ENCODE results near the gene PI16.

PI16 gene

DNA sequence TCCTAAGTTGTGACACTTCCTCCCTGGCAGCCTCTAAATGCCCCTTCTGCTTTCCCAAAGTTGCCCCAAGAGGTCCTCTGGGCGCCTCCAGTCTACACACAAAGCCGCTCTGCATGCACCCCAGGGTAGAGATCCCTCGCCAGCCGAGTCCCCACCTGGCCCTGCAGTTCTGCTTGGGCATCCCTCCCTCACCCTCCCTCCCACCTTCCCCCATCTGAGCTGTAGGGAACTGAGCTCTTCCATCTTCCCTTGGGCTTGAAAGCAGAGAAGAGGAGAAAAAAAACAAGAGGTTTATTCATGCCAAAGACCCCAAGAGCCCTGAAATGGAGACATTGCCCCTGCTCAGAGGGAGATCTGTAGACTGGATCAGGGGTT is 45.2 kb downstream of the PI16 start:
- no peak for DNase-seq (ENCODE audit: low read depth, low spot score)

DNA sequence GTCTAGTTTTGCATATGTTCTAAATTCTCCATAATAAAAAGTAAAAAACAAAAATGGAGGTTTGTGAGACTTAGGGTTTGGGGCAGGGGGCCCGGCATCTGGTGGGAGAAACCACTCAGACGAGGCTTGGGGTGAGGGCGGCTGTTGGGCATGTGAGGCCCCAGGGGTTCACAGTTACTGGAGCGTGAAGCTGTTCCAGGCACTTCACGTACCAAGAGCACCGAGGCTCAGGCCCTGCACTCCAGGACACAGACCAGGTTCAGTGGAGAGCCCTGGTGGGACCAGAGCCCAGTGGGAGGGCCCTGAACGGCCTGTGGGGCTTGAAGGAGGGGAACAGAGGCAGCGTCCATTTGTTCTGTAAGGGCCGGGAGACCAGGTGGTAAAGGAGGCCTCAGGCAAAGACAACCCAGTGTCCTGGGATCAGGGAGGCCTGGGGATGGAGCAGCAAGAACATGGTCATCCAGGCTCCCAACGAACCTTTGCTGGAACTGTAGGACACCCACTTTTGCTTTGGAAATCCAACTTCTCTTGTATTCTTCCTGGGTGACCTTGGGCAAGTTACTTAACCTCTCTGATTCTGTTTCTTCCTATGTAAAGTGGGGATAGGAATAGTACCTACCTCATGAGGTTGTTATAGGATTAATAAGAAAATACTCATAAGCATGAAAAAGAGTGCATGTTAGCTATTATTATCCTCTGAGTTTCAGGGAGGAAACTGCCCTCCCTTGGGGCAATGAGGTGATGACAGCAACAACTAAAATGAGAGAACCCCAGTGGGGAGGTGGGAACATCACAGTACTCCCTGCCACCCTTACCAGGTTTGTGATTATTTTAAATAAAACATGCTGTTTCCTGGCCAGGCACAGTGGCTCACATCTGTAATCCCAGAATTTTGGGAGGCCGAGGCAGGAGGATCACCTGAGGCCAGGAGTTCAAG is 49.8 kb downstream of the PI16 start:
- DNase-seq (ENCODE audit: low read depth, low spot score), result no peak

DNA sequence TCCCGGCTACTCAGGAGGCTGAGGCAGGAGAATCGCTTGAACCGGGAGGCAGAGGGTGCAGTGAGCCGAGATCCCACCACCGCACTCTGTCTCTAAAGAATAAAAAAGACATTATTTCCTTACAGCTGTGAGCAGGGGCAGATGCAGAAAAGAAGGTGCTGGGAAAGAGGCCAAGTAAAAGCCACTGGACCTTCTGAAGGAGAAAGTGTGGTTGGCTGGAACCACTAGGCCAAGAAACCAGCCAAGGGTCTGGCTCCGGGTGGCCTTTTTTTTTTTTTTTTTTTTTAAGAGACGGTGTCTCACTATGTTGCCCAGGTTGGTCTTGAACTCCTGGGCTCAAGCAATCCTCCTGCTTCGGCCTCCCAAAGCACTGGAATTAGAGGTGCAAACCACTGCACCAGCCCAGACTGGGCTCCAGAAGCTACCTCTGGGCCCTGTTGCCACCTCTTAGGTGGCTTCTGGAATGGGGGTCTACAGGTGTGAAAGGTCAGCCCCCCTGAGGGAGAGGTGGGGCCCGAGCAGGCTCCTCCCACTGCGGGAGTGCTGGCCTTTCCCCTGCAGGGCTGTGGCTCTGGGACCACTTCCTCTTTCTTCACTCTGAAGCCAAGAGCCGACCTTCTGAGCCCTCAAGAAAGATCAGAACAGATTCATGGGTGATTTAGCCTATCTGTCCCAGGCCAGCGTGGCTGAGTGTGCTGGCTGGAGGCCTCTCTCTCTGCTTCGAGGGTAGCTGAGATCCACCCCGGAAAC is 50.7 kb downstream of the PI16 start, which contains the start of gene FGD2:
Gene FGD2 (plus strand): TSS at position 595 of the 750 bp plus-strand sequence. CDS start 163 bp downstream, outside the sequence.
- DNase-seq (ENCODE audit: low read depth, low spot score), result no peak

DNA sequence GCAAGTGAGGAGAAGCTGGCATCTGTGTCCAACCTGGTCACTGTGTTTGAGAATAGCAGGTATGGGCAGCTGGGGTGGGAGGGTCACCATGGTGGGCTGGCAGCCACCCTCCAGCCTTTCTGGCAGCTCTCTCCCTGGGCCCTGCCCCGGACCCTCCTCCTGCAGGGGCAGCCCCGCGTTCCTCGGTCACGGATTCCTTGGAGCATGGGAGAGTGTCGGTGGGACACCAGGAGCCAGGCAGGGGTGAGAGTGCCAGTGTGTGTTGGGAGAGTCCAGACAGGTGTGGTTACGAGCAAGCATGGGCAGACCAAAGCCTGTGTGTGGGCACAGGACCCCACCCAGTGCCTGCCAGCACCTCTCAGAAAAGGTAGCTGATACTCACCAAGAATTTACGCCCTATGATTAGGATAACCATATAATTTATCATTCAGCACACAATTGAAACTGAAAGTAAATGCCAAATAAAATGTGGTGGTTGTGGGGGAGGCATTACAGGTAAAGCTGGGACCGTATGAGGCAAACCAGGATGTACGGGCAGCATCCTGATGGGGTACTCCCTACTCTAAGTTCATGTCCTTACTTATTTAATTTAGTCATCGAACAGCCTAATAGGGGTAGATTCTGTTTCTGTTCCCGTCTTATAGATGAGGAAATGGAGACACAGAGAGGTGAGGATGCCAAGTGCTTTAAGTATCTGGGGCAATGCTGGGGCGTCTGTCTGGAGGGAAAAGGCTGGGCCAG is 51.5 kb downstream of the PI16 start:
- DNase-seq (ENCODE audit: low read depth, low spot score), result no peak

DNA sequence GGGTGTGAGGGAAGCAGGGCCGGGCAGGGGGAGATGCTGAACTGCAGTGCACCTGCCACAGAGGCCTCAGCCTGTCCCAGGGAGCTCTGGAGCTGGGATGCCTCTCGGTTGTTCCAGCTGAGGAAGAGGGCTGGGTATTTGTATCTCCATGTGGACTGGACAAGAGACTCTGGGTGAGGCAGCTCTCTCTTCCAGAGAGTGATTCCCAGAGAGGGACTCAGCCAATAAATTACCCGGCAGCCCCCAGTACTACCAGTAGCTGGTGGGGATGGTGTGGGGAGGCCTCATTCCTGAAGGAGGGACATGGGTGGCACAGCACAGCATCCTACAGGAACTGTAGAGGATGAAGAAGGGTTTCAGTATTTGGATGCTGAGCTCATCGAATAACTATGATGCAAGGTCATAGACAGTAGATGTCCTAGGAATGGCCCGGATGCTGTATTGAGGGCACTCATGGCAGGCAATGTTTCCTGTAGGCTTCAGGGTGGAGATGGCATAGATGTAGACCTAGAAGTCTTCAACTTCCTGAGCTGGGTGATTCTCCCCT is 52.3 kb downstream of the PI16 start:
- DNase-seq (ENCODE audit: low read depth, low spot score), result no peak

DNA sequence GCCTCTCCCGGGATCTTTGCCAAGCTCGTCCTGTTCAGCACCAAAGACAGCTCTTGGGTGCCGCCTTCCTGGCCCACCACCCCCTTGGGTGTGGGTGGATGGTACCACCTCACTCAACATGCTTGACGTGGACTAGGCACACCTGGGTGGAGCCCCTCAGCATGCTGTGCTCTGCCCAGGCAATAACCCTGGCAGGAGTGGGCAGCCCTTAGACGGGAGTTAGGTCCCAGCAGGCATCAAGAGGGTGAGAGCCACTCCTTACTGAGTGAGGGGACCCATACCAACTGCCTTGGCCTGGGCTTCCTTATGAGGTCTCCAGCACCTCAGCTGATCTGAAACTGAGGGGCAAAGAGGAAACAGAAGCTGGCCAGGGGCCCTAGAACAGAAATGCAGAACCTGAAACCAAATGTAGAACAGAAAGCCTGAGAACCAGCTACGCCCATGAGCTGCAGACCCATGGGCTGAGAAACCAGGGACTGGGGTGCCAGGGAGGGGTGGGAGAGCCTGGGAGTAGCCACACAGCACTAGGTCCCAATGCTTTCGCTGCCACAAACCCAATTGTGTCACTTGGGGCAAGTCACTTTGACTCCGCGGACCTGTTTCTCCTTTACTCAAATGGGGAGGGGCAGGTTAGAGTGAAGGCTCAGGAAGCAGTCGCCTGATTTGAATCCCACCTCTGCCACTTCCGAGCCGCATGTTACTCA is 53.0 kb downstream of the PI16 start:
- DNase-seq (ENCODE audit: low read depth, low spot score), result no peak

DNA sequence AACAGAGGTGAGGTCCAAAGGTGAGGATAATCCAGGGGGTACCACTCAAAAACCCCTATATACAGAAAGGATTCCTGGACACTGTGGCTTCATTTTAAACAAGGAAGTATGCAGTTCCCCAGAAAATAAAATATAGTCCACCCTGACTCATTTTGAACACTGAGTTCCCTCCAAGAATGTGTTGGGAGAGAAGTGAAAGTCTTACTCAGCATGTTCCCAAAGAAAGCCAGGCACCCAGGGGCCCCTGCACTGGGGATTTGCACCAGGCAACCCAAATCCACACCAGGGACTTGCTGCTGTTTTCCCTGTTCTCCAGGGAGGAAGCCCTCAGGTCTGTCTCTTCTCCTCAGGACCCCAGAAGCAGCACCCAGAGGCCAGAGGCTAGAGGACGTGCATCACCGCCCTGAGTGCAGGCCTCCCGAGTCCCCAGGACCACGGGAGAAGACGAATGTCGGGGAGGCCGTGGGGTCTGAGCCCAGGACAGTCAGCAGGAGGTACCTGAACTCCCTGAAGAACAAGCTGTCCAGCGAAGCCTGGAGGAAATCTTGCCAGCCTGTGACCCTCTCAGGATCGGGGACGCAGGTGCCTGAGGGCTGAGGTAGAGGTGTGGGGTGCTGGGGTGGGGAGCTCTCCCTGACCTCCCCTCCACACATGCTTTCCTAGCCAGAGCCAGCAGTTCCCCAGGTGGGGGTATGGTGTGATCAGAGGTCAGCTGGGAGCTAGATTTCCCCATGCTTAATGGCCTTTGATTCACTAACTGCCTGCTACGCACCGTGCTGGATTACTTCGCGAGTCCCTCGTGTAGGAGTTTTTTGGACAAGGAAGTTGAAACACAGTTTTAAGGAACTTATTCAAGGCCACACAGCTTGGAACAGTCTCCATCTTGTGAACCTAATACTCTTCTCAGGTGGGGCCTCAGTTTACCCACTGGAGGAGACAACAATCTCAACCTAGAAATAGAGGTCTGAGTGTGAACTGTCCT is 54.2 kb downstream of the PI16 start:
- no peak for DNase-seq (ENCODE audit: low read depth, low spot score)

DNA sequence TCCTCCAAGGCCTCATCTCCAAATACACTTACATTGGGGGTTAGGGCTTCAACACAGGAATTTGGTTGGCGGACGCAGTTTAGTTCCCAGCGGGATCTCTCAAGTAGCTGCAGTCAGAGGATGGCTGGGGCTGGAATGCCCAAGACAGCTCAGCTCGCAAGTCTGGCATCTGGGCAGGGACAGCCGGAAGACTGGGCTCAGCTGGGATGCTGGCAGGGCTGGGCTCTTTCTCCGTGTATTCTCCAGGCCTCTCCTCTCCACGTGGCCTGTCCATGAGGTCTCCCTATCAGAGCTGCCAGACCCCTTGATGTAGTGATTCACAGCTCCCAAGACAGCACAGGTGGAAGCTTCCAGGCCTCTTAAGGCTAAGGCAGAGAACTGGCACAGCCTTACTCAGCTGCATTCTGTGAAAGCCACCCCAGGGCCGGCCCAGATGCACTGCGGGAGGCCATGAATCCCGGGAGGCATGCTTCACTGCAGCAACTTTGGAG is 55.9 kb downstream of the PI16 start:
- no peak for DNase-seq (ENCODE audit: low read depth, low spot score)

DNA sequence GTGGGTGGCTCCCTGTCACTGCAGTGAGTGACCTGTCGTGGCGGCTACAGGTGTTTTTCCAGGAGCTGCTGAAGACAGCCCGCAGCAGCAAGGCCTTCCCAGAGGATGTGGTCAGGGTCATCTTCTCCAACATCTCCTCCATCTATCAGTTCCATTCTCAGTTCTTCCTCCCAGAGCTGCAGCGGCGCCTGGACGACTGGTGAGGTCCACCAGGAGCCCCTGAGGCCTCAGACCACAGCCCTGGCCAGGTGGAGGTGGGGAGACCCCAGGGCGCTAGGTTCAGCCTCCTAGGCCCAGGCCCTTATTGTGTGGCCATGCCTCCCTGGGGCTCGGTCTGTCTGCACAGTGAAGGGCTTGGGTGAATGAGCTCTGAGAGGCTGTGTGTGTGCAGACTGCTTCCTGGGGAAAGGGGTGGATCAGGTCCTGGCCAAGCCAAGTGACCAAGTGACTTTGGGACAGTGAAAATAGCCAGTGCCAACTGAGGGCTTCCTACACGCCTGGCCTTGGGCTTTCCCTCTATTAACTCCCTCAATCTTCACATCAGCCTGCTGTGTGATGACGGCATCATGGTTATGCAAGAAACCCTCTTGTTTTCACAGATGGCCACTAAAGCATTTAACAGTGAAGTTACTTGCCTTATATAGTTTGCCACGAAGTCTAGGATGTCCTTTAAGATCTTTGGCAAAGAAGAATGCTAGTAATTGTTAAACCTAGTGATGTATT is 57.3 kb downstream of the PI16 start:
- peak; percentile 58 for DNase-seq (ENCODE audit: low read depth, low spot score)

DNA sequence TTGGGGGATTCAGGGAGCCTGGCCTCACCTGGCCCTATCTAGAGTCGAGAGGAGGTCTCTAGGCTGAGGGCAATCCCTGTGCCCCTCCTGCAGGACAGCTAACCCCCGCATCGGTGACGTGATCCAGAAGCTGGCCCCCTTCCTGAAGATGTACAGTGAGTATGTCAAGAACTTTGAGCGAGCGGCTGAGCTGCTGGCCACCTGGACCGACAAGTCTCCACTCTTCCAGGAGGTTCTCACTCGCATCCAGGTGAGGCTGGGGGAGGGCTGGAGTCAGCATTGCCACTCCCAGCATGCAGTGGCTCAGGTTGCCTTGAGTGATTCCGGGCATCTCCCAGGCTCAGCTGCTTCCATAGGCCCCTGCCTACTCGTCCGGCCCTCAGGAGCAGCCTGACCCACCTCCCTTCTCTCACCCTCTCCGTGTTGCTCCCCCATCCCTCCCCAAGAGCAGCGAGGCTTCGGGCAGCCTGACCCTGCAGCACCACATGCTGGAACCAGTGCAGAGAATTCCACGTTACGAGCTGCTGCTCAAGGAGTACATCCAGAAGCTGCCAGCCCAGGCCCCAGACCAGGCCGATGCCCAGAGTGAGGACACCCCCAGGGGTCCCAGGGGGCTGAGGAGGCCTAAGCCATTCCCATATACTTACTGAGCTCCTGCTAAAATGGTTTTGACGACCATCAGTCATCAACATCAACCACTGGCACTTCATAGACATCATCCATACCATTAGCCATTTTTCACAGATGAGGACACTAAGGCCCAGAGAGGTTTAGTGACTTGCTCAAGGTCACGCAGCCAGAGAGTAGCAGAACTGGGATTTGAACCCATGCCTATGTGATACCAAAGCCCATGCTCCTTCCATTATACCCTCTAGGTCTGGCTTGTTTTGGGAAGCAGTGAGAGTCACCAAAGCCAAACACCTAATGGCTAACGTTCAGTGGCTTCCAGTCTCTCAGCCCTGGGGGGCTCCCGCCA is 59.3 kb downstream of the PI16 start:
- no peak for DNase-seq (ENCODE audit: low read depth, low spot score)
